Osteocyte (in vitro differentiated cells): ENCODE results near the gene PAPSS2. TPM values are rescaled to one million over a fixed set of nuclear protein-coding genes. Genes with fewer than 3 reads are reported as not detected.
"Not testable (repeated sequence)": the region's sequence is repeated elsewhere in the genome, so short reads cannot be mapped to it uniquely, and the experiment has no call there.

Source experiments
- DNase-seq: peaks from one replicate; pipeline ENCODE4 v3.0.0; 2021; ENCODE audit warnings: mixed read lengths; ENCODE audit not compliant: unreplicated experiment; ENCODE audit errors: extremely low spot score
- H3K27ac Mint-ChIP-seq: one replicate; pipeline ENCODE4 v1.8.0; 2021; ENCODE audit warnings: mild to moderate bottlenecking, mixed read lengths; ENCODE audit not compliant: unreplicated experiment
- H3K27me3 Mint-ChIP-seq: one replicate; pipeline ENCODE4 v1.8.0; 2021; ENCODE audit warnings: mixed read lengths; ENCODE audit not compliant: unreplicated experiment
- H3K36me3 Mint-ChIP-seq: one replicate; pipeline ENCODE4 v1.8.0; 2021; ENCODE audit warnings: mixed read lengths; ENCODE audit not compliant: unreplicated experiment
- H3K4me1 Mint-ChIP-seq: one replicate; pipeline ENCODE4 v1.8.0; 2021; ENCODE audit warnings: mixed read lengths; ENCODE audit not compliant: unreplicated experiment
- H3K4me3 Mint-ChIP-seq: one replicate; pipeline ENCODE4 v1.8.0; 2021; ENCODE audit warnings: mild to moderate bottlenecking, moderate library complexity, mixed read lengths; ENCODE audit not compliant: unreplicated experiment
- H3K9me3 Mint-ChIP-seq: one replicate; pipeline ENCODE4 v1.8.0; 2021; ENCODE audit warnings: mixed read lengths; ENCODE audit not compliant: unreplicated experiment
- CTCF ChIP-seq: fragments of 200-600 bp; sonication (generic); IDR thresholded peaks from 2 replicates; pipeline ENCODE4 v1.5.0; 2021; ENCODE audit warnings: antibody characterized with exemption, mild to moderate bottlenecking, moderate library complexity
- total RNA-seq: library from RNA; stranded (reverse); gene quantifications from 2 replicates; pipeline ENCODE4 v1.2.1, GENCODE V29; 2021

Gene PAPSS2
- total RNA-seq, 1 donor from 2014 or later = 18.5 TPM

- Mint-ChIP-seq H3K27me3 (no peaks in the 10 kb centered on the region), H3K27ac (no peak overlapping the region), H3K4me1 (peaks cover 10% of the 10 kb centered on the region), H3K9me3 (no peaks in the 10 kb centered on the region), H3K4me3 (no peak overlapping the region), H3K36me3 (peaks cover 8% of the 10 kb centered on the region)
- no peak for DNase-seq
- no peak for TF ChIP-seq CTCF
Observed at GRCh38 chr10:87723500-87723899, 63.8 kb downstream of the PAPSS2 start.

DNA sequence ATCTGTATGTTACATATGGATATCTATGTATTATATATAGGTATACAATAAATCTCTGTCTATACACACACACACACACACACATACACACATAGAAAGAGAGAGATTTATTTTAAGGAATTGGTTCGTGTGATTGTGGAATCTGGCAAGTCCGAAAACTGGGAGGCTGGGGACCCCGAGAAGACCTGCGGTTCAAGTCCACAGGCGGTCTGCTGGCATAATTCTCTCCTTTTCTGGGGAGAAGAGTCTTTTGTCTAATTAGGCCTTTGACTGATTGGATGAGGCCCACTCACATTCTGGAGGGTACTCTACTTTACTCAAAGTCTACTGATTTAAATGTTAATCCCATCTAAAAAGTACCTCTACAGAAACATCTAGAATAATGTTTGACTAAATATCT, 65.1 kb downstream of the PAPSS2 start:
- Mint-ChIP-seq H3K4me1 (peaks cover 10% of the 10 kb centered on the region), H3K9me3 (no peaks in the 10 kb centered on the region), H3K4me3 (no peak overlapping the region), H3K36me3 (peaks cover 8% of the 10 kb centered on the region), H3K27me3 (no peaks in the 10 kb centered on the region), H3K27ac (no peak overlapping the region)
- TF ChIP-seq CTCF = no peak
- no peak for DNase-seq

- Mint-ChIP-seq H3K27me3 (no peaks in the 10 kb centered on the region), H3K27ac (no peak overlapping the region), H3K4me1 (peaks cover 4% of the 10 kb centered on the region), H3K36me3 (peaks cover 4% of the 10 kb centered on the region), H3K4me3 (no peak overlapping the region), H3K9me3 (no peaks in the 10 kb centered on the region)
- no peak for DNase-seq
- no peak for TF ChIP-seq CTCF
Observed at GRCh38 chr10:87729940-87730339, 70.3 kb downstream of the PAPSS2 start.

DNA sequence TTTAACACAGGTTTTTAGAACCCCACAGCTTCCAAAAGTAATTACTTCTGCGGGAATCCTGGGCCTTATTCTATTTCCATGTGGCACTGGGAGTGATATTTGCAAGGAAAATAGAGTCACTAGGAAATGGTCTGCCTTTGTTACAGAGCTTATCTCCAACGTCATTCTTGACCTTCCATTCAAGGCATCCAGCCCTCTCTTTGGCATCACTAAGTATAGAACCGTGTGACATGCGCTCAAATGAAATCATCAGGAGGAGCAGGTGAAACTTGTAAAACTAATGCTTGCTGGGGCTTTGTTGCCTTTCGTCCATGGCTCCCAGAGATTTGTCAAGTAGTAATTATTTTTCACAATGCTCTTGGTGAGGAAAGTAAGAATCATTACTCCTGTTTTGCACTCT, 73.4 kb downstream of the PAPSS2 start:
- TF ChIP-seq CTCF = no peak
- Mint-ChIP-seq H3K27me3 (no peaks in the 10 kb centered on the region), H3K4me1 (peaks cover 8% of the 10 kb centered on the region), H3K27ac (no peak overlapping the region), H3K9me3 (no peaks in the 10 kb centered on the region), H3K4me3 (no peak overlapping the region), H3K36me3 (peaks cover 2% of the 10 kb centered on the region)
- no peak for DNase-seq

GRCh38 chr10:87734987-87735827, 75.5 kb downstream of the PAPSS2 start:
- H3K4me1 Mint-ChIP-seq = peaks cover 12% of the 10 kb centered on the region
- H3K4me3 Mint-ChIP-seq = peak overlapping the region; percentile 41
- peak overlapping the region; percentile 42 for H3K27ac Mint-ChIP-seq

DNA sequence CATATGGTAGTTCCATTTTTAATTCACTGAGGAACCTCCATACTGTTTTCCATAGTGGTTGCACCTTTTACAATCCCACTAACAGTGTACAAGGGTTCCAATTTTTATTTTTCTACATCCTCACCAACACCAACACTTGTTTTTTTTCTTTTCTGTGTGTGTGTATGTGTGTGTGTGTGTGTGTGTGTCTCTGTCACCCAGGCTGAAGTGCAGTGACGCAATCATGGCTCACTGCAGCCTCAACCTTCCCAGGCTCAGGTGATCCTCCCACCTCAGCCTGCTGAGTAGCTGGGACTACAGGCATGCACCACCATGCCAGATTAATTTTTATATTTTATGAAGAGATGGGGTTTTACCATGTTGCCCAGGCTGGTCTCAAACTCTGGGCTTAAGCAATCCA, 78.6 kb downstream of the PAPSS2 start:
- H3K4me1 Mint-ChIP-seq = peaks cover 12% of the 10 kb centered on the region
- not testable (repeated sequence) for H3K36me3 Mint-ChIP-seq, DNase-seq, H3K27ac Mint-ChIP-seq, H3K4me3 Mint-ChIP-seq, H3K9me3 Mint-ChIP-seq, H3K27me3 Mint-ChIP-seq

More at GRCh38 chr10:87734987-87735827, 75.5 kb downstream of the PAPSS2 start:
- no peak for DNase-seq
- H3K9me3 Mint-ChIP-seq = no peaks in the 10 kb centered on the region
- H3K27me3 Mint-ChIP-seq = no peaks in the 10 kb centered on the region
- peak; percentile 87 for TF ChIP-seq CTCF
- peaks cover 2% of the 10 kb centered on the region for H3K36me3 Mint-ChIP-seq
